Ishikawa (cell line): ENCODE measurements around the gene RGS10.

Experiments used
- CREB1 ChIP-seq: IDR thresholded peaks from 2 replicates; pipeline ENCODE4 v1.6.1; 2012; ENCODE audit warnings: low read depth
- EGR1 ChIP-seq: IDR thresholded peaks from 2 replicates; pipeline ENCODE4 v1.6.1; 2012
- EP300 ChIP-seq: IDR thresholded peaks from 2 replicates; pipeline ENCODE4 v1.6.1; 2012; ENCODE audit warnings: borderline replicate concordance
- MAX ChIP-seq: IDR thresholded peaks from 2 replicates; pipeline ENCODE4 v1.6.1; 2012
- RAD21 ChIP-seq: IDR thresholded peaks from 2 replicates; pipeline ENCODE4 v1.6.1; 2012; ENCODE audit warnings: low read depth
- TAF1 ChIP-seq: IDR thresholded peaks from 2 replicates; pipeline ENCODE4 v1.6.1; 2012; ENCODE audit warnings: low read depth, mild to moderate bottlenecking
- TEAD4 ChIP-seq: IDR thresholded peaks from 2 replicates; pipeline ENCODE4 v1.6.1; 2012
- ZBTB7A ChIP-seq: IDR thresholded peaks from 2 replicates; pipeline ENCODE4 v1.6.1; 2012; ENCODE audit warnings: low read depth

GRCh38 chr10:119507115-119507514, 35.4 kb downstream of the RGS10 start:
- TF ChIP-seq EP300, result no peak
- no peak for TF ChIP-seq MAX
- TF ChIP-seq ZBTB7A, result no peak
- no peak for TF ChIP-seq RAD21
- TF ChIP-seq TEAD4, result no peak
- no peak for TF ChIP-seq EGR1
- no peak for TF ChIP-seq TAF1
- no peak for TF ChIP-seq CREB1
